Stimulated activated CD4-positive, alpha-beta T cell treated with anti-CD3 and anti-CD28 coated beads, TNF-alpha, amount 100 ng/mL, for 24 hours (primary cell): ENCODE measurements around the gene NUTM2F.
"Not testable (repeated sequence)": the region's sequence is repeated elsewhere in the genome, so short reads cannot be mapped to it uniquely, and the experiment has no call there.

Experiments used
- DNase-seq, 3 experiments: peaks; one replicate each; pipeline ENCODE4 v3.0.0-alpha.2; 2020; ENCODE audit warnings: low read depth in 3 of 3

Gene NUTM2F

GRCh38 chr9:94328544-94328943 is at the start of gene NUTM2F:
Gene NUTM2F, minus strand, starts transcription at chr9:94328644. Its CDS starts 21 bp downstream, at chr9:94328623.
- not testable (repeated sequence) for DNase-seq

- DNase-seq: peak in 1 of 3 experiments; percentile 1
Measured at GRCh38 chr9:94375197-94375596, 46.8 kb upstream of the NUTM2F start.

- peak; percentile 72 to 89 (median 80) for DNase-seq
Measured at GRCh38 chr9:94374176-94375056, 46.0 kb upstream of the NUTM2F start.

GRCh38 chr9:94373779-94374175 is 45.3 kb upstream of the NUTM2F start:
- DNase-seq: not testable (repeated sequence)

GRCh38 chr9:94370266-94370665 is 41.8 kb upstream of the NUTM2F start:
- not testable (repeated sequence) for DNase-seq

GRCh38 chr9:94364093-94364614 is 35.7 kb upstream of the NUTM2F start:
- not testable (repeated sequence) for DNase-seq

GRCh38 chr9:94357158-94357557 is 28.7 kb upstream of the NUTM2F start:
- not testable (repeated sequence) for DNase-seq

GRCh38 chr9:94351901-94352723 is 23.7 kb upstream of the NUTM2F start:
- DNase-seq: not testable (repeated sequence)

- not testable (repeated sequence) for DNase-seq
Measured at GRCh38 chr9:94348754-94349153, 20.3 kb upstream of the NUTM2F start.

- not testable (repeated sequence) for DNase-seq
Measured at GRCh38 chr9:94347451-94347850, 19.0 kb upstream of the NUTM2F start.

- not testable (repeated sequence) for DNase-seq
Measured at GRCh38 chr9:94341703-94342102, 13.3 kb upstream of the NUTM2F start.

GRCh38 chr9:94340750-94341149 is 12.3 kb upstream of the NUTM2F start:
- DNase-seq: not testable (repeated sequence)

GRCh38 chr9:94339657-94340056 is 11.2 kb upstream of the NUTM2F start:
- DNase-seq: not testable (repeated sequence)

GRCh38 chr9:94338723-94339122 is 10.3 kb upstream of the NUTM2F start:
- DNase-seq: not testable (repeated sequence)

GRCh38 chr9:94336445-94336844 is 8.0 kb upstream of the NUTM2F start:
- not testable (repeated sequence) for DNase-seq

- not testable (repeated sequence) for DNase-seq
Measured at GRCh38 chr9:94325583-94325982, 2.9 kb downstream of the NUTM2F start.

GRCh38 chr9:94323153-94323798 is 5.2 kb downstream of the NUTM2F start:
- DNase-seq: not testable (repeated sequence)

- not testable (repeated sequence) for DNase-seq
Measured at GRCh38 chr9:94322342-94322940, 6.0 kb downstream of the NUTM2F start.

GRCh38 chr9:94317949-94318657 is 10.3 kb downstream of the NUTM2F start:
- DNase-seq: not testable (repeated sequence)

GRCh38 chr9:94316236-94316635 is 12.2 kb downstream of the NUTM2F start:
- DNase-seq: not testable (repeated sequence)
